Glutamatergic neuron (in vitro differentiated cells): Measurements from ENCODE around the gene ITPA. TPM values are rescaled to one million over a fixed set of nuclear protein-coding genes. Genes with fewer than 3 reads are reported as not detected.

ENCODE experiments used
- DNase-seq: peaks from one replicate; pipeline ENCODE4 v3.0.0; 2022
- H3K27ac Mint-ChIP-seq: one replicate; pipeline ENCODE4 v1.8.0; 2020; ENCODE audit warnings: mild to moderate bottlenecking, mixed read lengths, inconsistent platforms; ENCODE audit not compliant: unreplicated experiment
- H3K27me3 Mint-ChIP-seq: one replicate; pipeline ENCODE4 v1.8.0; 2020; ENCODE audit warnings: mild to moderate bottlenecking, moderate library complexity, mixed read lengths, inconsistent platforms; ENCODE audit not compliant: unreplicated experiment
- H3K36me3 Mint-ChIP-seq: one replicate; pipeline ENCODE4 v1.8.0; 2020; ENCODE audit warnings: mild to moderate bottlenecking, mixed read lengths, inconsistent platforms; ENCODE audit not compliant: unreplicated experiment
- H3K4me1 Mint-ChIP-seq: one replicate; pipeline ENCODE4 v1.8.0; 2020; ENCODE audit warnings: mild to moderate bottlenecking, low read depth, mixed read lengths, inconsistent platforms; ENCODE audit not compliant: unreplicated experiment
- H3K4me3 Mint-ChIP-seq: one replicate; pipeline ENCODE4 v1.8.0; 2020; ENCODE audit warnings: mild to moderate bottlenecking, mixed read lengths, inconsistent platforms; ENCODE audit not compliant: unreplicated experiment
- H3K9me3 Mint-ChIP-seq: one replicate; pipeline ENCODE4 v1.8.0; 2020; ENCODE audit warnings: mild to moderate bottlenecking, moderate library complexity, mixed read lengths, inconsistent platforms; ENCODE audit not compliant: unreplicated experiment
- total RNA-seq: library from RNA; stranded (reverse); fragmentation: NEBNext Ultra II Directional; extraction: Animal tissue kit (Norgen Biotek cat#: 25700); gene quantifications from one replicate; pipeline ENCODE4 v1.2.1, GENCODE V29; 2021; ENCODE audit not compliant: unreplicated experiment
- TF ChIP-seq, protein P1 (sequence below): fragments of 200-600 bp; sonication (generic); IDR thresholded peaks from one replicate; pipeline ENCODE4 v1.5.0; 2021; ENCODE audit not compliant: partially characterized antibody, unreplicated experiment

Gene ITPA
- total RNA-seq, 1 donor from 2014 or later, result 72.1 TPM

DNA sequence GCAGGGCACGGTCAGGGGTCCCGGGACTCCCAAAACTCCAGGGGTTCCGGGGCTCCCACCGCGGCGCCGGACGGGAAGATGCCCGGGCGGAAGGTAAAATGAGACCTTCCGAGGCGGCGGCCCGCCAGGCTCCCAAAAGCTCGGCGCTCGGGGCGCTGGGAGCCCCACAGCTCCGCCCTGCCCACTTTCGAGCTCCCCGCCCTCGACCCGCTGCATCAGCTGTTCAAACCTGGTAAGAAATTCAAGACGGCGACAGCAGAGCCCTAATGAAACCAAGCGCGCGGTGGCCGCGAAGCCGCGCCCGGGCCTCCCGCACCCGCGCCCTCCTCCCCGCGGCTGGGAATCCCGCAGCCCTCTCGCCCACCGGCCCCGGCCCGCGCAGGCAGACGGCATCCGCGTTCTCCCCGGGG, 29.3 kb downstream of the ITPA start:
- TF ChIP-seq, protein P1, sequence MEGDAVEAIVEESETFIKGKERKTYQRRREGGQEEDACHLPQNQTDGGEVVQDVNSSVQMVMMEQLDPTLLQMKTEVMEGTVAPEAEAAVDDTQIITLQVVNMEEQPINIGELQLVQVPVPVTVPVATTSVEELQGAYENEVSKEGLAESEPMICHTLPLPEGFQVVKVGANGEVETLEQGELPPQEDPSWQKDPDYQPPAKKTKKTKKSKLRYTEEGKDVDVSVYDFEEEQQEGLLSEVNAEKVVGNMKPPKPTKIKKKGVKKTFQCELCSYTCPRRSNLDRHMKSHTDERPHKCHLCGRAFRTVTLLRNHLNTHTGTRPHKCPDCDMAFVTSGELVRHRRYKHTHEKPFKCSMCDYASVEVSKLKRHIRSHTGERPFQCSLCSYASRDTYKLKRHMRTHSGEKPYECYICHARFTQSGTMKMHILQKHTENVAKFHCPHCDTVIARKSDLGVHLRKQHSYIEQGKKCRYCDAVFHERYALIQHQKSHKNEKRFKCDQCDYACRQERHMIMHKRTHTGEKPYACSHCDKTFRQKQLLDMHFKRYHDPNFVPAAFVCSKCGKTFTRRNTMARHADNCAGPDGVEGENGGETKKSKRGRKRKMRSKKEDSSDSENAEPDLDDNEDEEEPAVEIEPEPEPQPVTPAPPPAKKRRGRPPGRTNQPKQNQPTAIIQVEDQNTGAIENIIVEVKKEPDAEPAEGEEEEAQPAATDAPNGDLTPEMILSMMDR, result no peak
- H3K9me3 Mint-ChIP-seq, result peaks cover 9% of the 10 kb centered on the region
- peaks cover 18% of the 10 kb centered on the region for H3K4me1 Mint-ChIP-seq
- peaks cover 18% of the 10 kb centered on the region for H3K27me3 Mint-ChIP-seq
- no peaks in the 10 kb centered on the region for H3K36me3 Mint-ChIP-seq
- DNase-seq, result peak; percentile 52
- no peak overlapping the region for H3K27ac Mint-ChIP-seq
- H3K4me3 Mint-ChIP-seq, result peak overlapping the region; percentile 74

DNA sequence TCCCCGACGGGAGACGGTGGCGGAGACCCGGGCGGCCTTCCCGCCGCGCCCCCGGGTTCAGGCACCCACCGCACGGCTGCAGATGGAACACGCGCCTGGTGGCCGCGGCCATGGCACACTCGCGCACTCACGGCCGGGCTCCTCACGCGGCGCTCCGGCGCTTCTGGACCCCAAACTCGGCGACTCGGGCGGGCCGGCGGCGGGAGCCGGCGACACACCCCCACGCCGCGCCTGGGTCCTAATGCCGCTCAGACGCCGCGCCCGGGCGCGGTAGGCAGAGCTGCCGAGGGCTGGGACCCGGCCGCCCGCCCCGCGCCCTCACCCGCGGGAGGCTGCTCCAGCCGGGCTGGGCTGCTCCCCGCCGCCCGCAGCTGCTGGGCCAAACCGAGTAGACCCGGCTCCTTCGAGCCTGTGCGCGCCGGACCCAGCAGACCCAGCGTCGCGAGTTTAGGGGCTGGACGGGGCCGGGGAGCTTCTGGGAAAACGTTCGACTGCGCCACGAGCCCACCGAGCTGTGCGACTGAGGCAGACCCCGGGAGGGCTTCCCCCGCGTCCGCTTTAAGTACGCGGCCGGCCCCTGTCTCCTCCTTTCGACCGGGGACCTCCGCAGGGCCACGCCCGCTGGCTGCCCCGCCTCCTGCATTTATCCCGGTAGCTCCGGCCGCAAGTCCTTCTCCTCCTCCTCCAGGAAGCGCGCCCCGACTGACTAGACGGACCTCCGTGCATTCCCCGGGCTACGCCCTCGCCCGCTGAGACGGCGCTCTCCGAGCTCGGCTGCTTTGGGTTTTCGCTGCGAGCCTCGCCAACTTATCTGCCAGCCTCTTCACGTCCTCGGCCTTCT, 29.9 kb downstream of the ITPA start, which contains the start of gene SLC4A11:
TSS of gene SLC4A11 (minus strand) at position 165 of the 841 bp plus-strand sequence. CDS start at position 112, 53 bp downstream.
- Mint-ChIP-seq H3K27me3 (peaks cover 18% of the 10 kb centered on the region), H3K27ac (no peak within 1 kb of the TSS), H3K4me1 (peaks cover 18% of the 10 kb centered on the region), H3K9me3 (peaks cover 9% of the 10 kb centered on the region), H3K4me3 (peak within 1 kb of the TSS; percentile 88), H3K36me3 (no peaks in the 10 kb centered on the region)
- peak; percentile 66 for DNase-seq
- TF ChIP-seq, protein P1, result no peak

DNA sequence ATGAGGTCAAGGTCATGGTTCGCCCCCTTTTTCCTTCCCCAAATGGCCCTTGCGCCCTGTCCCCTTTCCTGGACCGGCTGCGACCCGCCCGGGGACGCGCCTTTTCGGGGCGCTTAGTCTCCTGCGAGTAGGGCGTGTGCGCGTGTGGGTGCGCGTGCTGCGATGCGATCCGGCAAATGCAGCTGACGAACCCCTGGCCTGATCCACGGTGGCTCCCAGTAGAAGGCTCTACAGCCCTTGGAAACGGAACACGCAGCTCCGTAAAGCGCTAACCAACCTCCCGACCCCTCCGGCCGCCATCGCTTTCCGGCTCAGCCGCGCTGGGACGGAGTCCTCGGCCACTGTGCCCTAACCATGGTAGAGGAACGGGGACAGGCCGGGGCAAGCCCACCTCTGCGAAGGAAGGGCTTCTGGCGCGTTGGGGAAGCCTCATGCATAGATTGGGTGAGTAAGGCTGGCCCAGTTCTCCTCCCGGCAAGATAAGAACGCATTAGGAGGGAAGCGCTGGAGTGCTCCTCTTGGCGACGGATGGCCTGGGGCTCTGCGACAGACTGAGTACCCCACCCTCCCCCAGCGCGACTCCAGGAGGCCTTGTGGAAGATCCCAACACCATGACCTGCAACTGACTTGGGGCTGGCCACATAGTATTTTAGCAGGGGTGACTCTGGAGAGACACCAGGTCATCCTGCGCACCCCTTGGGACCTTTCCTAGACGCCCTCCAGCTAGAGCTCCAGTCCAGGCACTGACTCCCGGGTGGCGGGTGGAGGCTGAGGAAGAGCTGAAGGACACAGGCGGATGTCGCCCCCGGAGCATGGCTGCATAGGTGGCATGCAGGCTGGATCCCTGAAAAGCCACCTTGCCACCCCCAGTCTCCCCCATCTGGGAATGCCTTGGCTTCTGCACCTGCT, 30.8 kb downstream of the ITPA start:
- TF ChIP-seq, protein P1, result no peak
- Mint-ChIP-seq H3K9me3 (peaks cover 8% of the 10 kb centered on the region), H3K4me3 (peak overlapping the region; percentile 88), H3K36me3 (no peaks in the 10 kb centered on the region), H3K27ac (no peak overlapping the region), H3K27me3 (peaks cover 18% of the 10 kb centered on the region), H3K4me1 (peaks cover 16% of the 10 kb centered on the region)
- DNase-seq, result no peak

DNA sequence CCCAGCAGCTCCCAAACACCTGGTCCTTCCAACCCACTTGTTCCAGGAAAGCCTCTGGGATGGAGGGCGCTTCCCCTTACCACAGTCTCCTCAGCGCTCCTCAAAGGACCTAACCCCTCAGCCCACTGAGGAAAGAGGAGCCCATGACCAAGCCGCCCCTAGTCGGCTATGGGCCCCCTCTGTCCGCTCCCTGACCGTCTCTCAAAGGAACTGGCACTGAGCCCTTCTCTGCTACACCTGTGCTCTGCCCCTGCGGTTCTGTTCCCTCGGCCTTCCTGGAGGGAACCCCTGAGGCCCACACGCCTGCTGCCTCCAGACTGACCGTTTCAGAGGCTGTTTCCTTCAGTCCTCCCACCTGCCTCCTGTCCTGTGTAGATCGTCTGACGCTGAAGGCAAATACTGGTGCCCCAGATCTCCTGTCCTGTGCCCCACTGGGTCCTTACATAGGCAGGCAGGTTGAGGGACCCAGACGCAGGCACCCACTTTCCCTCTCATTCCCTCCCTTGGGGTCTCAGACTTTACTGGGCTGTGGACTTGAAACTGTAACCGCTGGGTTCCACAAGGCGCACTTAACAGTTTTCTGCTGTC, 31.6 kb downstream of the ITPA start:
- Mint-ChIP-seq H3K27ac (no peak overlapping the region), H3K9me3 (peaks cover 8% of the 10 kb centered on the region), H3K27me3 (peaks cover 18% of the 10 kb centered on the region), H3K4me3 (peak overlapping the region; percentile 55), H3K4me1 (peaks cover 12% of the 10 kb centered on the region), H3K36me3 (no peaks in the 10 kb centered on the region)
- DNase-seq, result no peak
- TF ChIP-seq, protein P1, result no peak
